Muscle of leg (tissue), 11 donors: Measurements from ENCODE around the gene ANO6. TPM values are rescaled to one million over a fixed set of nuclear protein-coding genes. Genes with fewer than 3 reads are reported as not detected.

Experiments
- DNase-seq: peaks from one replicate; pipeline ENCODE4 v3.0.0; 2013
- H3K27ac ChIP-seq: one replicate; pipeline ENCODE4 v1.5.1; 2013; ENCODE audit warnings: mild to moderate bottlenecking, low read length, control low read depth
- H3K27me3 ChIP-seq: one replicate; pipeline ENCODE4 v1.6.1; 2013; ENCODE audit warnings: low read length; ENCODE audit not compliant: control insufficient read depth, insufficient read depth
- H3K36me3 ChIP-seq: one replicate; pipeline ENCODE4 v1.6.1; 2013; ENCODE audit warnings: low read length; ENCODE audit not compliant: control insufficient read depth, insufficient read depth
- H3K4me1 ChIP-seq: one replicate; pipeline ENCODE4 v1.6.1; 2013; ENCODE audit warnings: low read length; ENCODE audit not compliant: control insufficient read depth, insufficient read depth
- H3K4me3 ChIP-seq: one replicate; pipeline ENCODE4 v1.5.1; 2013; ENCODE audit warnings: low read length, control low read depth
- H3K9me3 ChIP-seq: replicated peaks from 2 replicates; pipeline ENCODE4 v1.6.1; 2013; ENCODE audit warnings: low read depth, low read length; ENCODE audit not compliant: control insufficient read depth
- WGBS: methylation state at CpG from one replicate; pipeline ENCODE4 v1.1.5; 2013; ENCODE audit warnings: missing lambda C conversion rate; ENCODE audit not compliant: insufficient coverage; 5-methylcytosine and 5-hydroxymethylcytosine counted together
- polyA plus RNA-seq, 8 donors: library from polyadenylated mRNA; unstranded; fragments of 120-200 nt; gene quantifications; one replicate each; pipeline versions ENCODE4 v1.2.1 to v1.2.3, GENCODE V29; 2013; ENCODE audit warnings: inconsistent platforms in 1 of 8, low replicate concordance in 1 of 8; ENCODE audit not compliant: insufficient read length in 8 of 8, insufficient read depth in 1 of 8
- total RNA-seq: library from RNA; stranded (reverse); fragments of 120-200 nt; gene quantifications from one replicate; pipeline ENCODE4 v1.2.4, GENCODE V29; 2013

The ANO6 gene
- total and polyA plus RNA-seq, 9 donors = 38.7 to 61.7 (median 56.7) TPM

GRCh38 chr12:45324391-45324790, 108.5 kb downstream of the ANO6 start:
- 60% methylated on average over 2 of the region's 4 CpGs for WGBS
- H3K4me3 ChIP-seq = no peak overlapping the region
- no peaks in the 10 kb centered on the region for H3K4me1 ChIP-seq
- H3K27me3 ChIP-seq = no peaks in the 10 kb centered on the region
- no peak overlapping the region for H3K27ac ChIP-seq
- H3K9me3 ChIP-seq = no peaks in the 10 kb centered on the region
- peak; percentile 21 for DNase-seq
- no peaks in the 10 kb centered on the region for H3K36me3 ChIP-seq

- Histone ChIP-seq H3K4me3 (no peak overlapping the region), H3K27ac (peak overlapping the region; percentile 48), H3K9me3 (no peaks in the 10 kb centered on the region), H3K36me3 (no peaks in the 10 kb centered on the region), H3K27me3 (no peaks in the 10 kb centered on the region), H3K4me1 (no peaks in the 10 kb centered on the region)
- 86% methylated on average over 1 of the region's 3 CpGs for WGBS
- peak; percentile 64 for DNase-seq
These were observed 110.6 kb downstream of the ANO6 start for GRCh38 chr12:45326358-45326975.

- no peak overlapping the region for H3K27ac ChIP-seq
- no CpG with 5 or more reads among the region's 2 CpGs for WGBS
- H3K27me3 ChIP-seq = no peaks in the 10 kb centered on the region
- H3K9me3 ChIP-seq = no peaks in the 10 kb centered on the region
- no peaks in the 10 kb centered on the region for H3K36me3 ChIP-seq
- no peak for DNase-seq
- H3K4me1 ChIP-seq = no peaks in the 10 kb centered on the region
- H3K4me3 ChIP-seq = no peak overlapping the region
These were observed 112.0 kb downstream of the ANO6 start for GRCh38 chr12:45327823-45328383.

GRCh38 chr12:45329238-45329637, 113.3 kb downstream of the ANO6 start:
- 100% methylated on average over 1 of the region's 1 CpG for WGBS
- Histone ChIP-seq H3K4me3 (no peak overlapping the region), H3K9me3 (no peaks in the 10 kb centered on the region), H3K27ac (no peak overlapping the region), H3K4me1 (no peaks in the 10 kb centered on the region), H3K27me3 (no peaks in the 10 kb centered on the region), H3K36me3 (no peaks in the 10 kb centered on the region)
- no peak for DNase-seq

GRCh38 chr12:45329702-45330101, 113.8 kb downstream of the ANO6 start:
- H3K36me3 ChIP-seq = no peaks in the 10 kb centered on the region
- no peak overlapping the region for H3K4me3 ChIP-seq
- WGBS = 100% methylated on average over 1 of the region's 1 CpG
- no peaks in the 10 kb centered on the region for H3K9me3 ChIP-seq
- H3K27ac ChIP-seq = no peak overlapping the region
- no peaks in the 10 kb centered on the region for H3K27me3 ChIP-seq
- no peak for DNase-seq
- H3K4me1 ChIP-seq = no peaks in the 10 kb centered on the region

- H3K27me3 ChIP-seq = no peaks in the 10 kb centered on the region
- H3K4me3 ChIP-seq = no peak overlapping the region
- no CpG with 5 or more reads among the region's 2 CpGs for WGBS
- DNase-seq = no peak
- H3K36me3 ChIP-seq = no peaks in the 10 kb centered on the region
- no peaks in the 10 kb centered on the region for H3K4me1 ChIP-seq
- H3K9me3 ChIP-seq = no peaks in the 10 kb centered on the region
- no peak overlapping the region for H3K27ac ChIP-seq
These were observed 115.7 kb downstream of the ANO6 start for GRCh38 chr12:45331552-45331951.

- H3K27me3 ChIP-seq = no peaks in the 10 kb centered on the region
- peaks cover 2% of the 10 kb centered on the region for H3K4me1 ChIP-seq
- H3K36me3 ChIP-seq = no peaks in the 10 kb centered on the region
- no peak overlapping the region for H3K4me3 ChIP-seq
- WGBS = no CpG with 5 or more reads among the region's 1 CpG
- no peaks in the 10 kb centered on the region for H3K9me3 ChIP-seq
- DNase-seq = no peak
- H3K27ac ChIP-seq = no peak overlapping the region
These were observed 118.5 kb downstream of the ANO6 start for GRCh38 chr12:45334396-45334795.

- H3K9me3 ChIP-seq = no peaks in the 10 kb centered on the region
- no peaks in the 10 kb centered on the region for H3K27me3 ChIP-seq
- no CpG with 5 or more reads among the region's 2 CpGs for WGBS
- DNase-seq = no peak
- peaks cover 2% of the 10 kb centered on the region for H3K4me1 ChIP-seq
- H3K36me3 ChIP-seq = no peaks in the 10 kb centered on the region
- H3K4me3 ChIP-seq = no peak overlapping the region
- no peak overlapping the region for H3K27ac ChIP-seq
These were observed 120.4 kb downstream of the ANO6 start for GRCh38 chr12:45336331-45336730.

GRCh38 chr12:45336762-45337596, 121.1 kb downstream of the ANO6 start:
- DNase-seq = no peak
- Histone ChIP-seq H3K27ac (no peak overlapping the region), H3K27me3 (no peaks in the 10 kb centered on the region), H3K9me3 (no peaks in the 10 kb centered on the region), H3K4me3 (no peak overlapping the region), H3K4me1 (peaks cover 2% of the 10 kb centered on the region), H3K36me3 (no peaks in the 10 kb centered on the region)
- WGBS = no CpG with 5 or more reads among the region's 3 CpGs

- Histone ChIP-seq H3K36me3 (no peaks in the 10 kb centered on the region), H3K27ac (no peak overlapping the region), H3K27me3 (no peaks in the 10 kb centered on the region), H3K9me3 (no peaks in the 10 kb centered on the region), H3K4me1 (peaks cover 2% of the 10 kb centered on the region), H3K4me3 (no peak overlapping the region)
- DNase-seq = peak; percentile 24
These were observed 121.9 kb downstream of the ANO6 start for GRCh38 chr12:45337835-45338234.
